OCI-LY3 (cell line): ENCODE measurements around the gene MAGED2.

ENCODE experiments used
- H2AFZ ChIP-seq: fragments of 200-600, 300-600 bp; shearing (Covaris generic); 2 replicates; pipeline ENCODE4 v1.6.0; 2014; ENCODE audit warnings: antibody characterized with exemption, low read depth, low read length
- H3K27ac ChIP-seq: fragments of 200-600, 300-600 bp; sonication (generic); 2 replicates; pipeline ENCODE4 v1.5.1; 2014; ENCODE audit warnings: mild to moderate bottlenecking, low read length, moderate library complexity, mixed read lengths
- H3K27me3 ChIP-seq: fragments of 200-600, 300-600 bp; sonication (generic); 2 replicates; pipeline ENCODE4 v1.6.1; 2014; ENCODE audit warnings: low read depth, low read length, mixed read lengths
- H3K36me3 ChIP-seq: fragments of 200-600, 300-600 bp; sonication (generic); replicated peaks from 2 replicates; pipeline ENCODE3; 2014; ENCODE audit warnings: low read depth, low read length, mixed read lengths
- H3K4me1 ChIP-seq: fragments of 300-600, 200-600 bp; sonication (generic); 2 replicates; pipeline ENCODE4 v1.6.1; 2014; ENCODE audit warnings: low read length, mixed read lengths
- H3K4me2 ChIP-seq: fragments of 200-600, 300-600 bp; sonication (generic); 2 replicates; pipeline ENCODE4 v1.6.1; 2014; ENCODE audit warnings: low read length, mixed read lengths
- H3K4me3 ChIP-seq: fragments of 300-600, 200-600 bp; sonication (generic); 2 replicates; pipeline ENCODE4 v1.5.1; 2014; ENCODE audit warnings: antibody characterized with exemption, mild to moderate bottlenecking, low read length, moderate library complexity
- H3K79me2 ChIP-seq: fragments of 300-600, 200-600 bp; shearing (Covaris generic); 2 replicates; pipeline ENCODE4 v1.6.1; 2014; ENCODE audit warnings: mild to moderate bottlenecking, low read length, mixed read lengths
- H3K9ac ChIP-seq: fragments of 300-600, 200-600 bp; shearing (Covaris generic); 2 replicates; pipeline ENCODE4 v1.6.0; 2014; ENCODE audit warnings: mild to moderate bottlenecking, low read length, moderate library complexity
- H3K9me3 ChIP-seq: fragments of 200-600, 300-600 bp; shearing (Covaris generic); 2 replicates; pipeline ENCODE4 v1.6.1; 2014; ENCODE audit warnings: low read length, mixed read lengths; ENCODE audit not compliant: insufficient read depth
- H4K20me1 ChIP-seq: fragments of 200-600, 300-600 bp; sonication (generic); 2 replicates; pipeline ENCODE4 v1.6.1; 2016; ENCODE audit warnings: low read length, mixed read lengths; ENCODE audit not compliant: insufficient read depth
- EZH2phosphoT487 ChIP-seq: fragments of 200-600 bp; shearing (Covaris generic); IDR thresholded peaks from 2 replicates; pipeline ENCODE4 v1.6.1; 2018; ENCODE audit warnings: antibody characterized with exemption, mixed run types, low read depth
- TF ChIP-seq, protein P1 (sequence below): fragments of 200-600, 300-600 bp; sonication (generic); IDR thresholded peaks from 2 replicates; pipeline ENCODE4 v1.5.1; 2014; ENCODE audit warnings: antibody characterized with exemption, low read length, low read depth

The MAGED2 gene

DNA sequence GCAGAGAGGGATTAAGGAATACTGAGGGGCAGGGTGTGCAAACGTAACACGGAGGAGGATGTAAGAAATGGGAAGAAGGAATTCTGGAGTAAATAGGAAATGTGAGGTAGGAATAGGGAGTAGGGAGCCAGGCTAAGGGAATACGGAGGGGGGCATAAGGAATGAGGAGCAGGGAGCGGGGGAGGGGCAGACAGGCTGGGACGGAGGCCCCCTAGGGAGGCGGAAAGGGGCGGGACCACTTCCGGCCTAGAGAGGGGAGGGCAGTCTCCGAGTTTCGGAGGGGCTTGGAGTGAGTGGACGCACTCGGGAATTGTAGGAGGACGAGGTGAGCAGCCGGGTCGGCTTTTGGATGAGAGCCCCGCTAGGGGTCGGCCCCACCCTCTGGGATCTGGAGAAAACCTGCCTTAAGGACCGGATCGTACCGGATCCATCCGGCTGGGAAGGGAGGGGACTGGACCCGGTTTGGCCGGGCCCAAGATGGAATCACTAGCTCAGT, 612 bp downstream of the MAGED2 start:
- H3K4me1 ChIP-seq = peaks cover 5% of the 10 kb centered on the region
- H2AFZ ChIP-seq = peak overlapping the region; percentile 98
- peak overlapping the region; percentile 73 for H3K27ac ChIP-seq
- TF ChIP-seq EZH2phosphoT487 = no peak
- TF ChIP-seq, protein P1, sequence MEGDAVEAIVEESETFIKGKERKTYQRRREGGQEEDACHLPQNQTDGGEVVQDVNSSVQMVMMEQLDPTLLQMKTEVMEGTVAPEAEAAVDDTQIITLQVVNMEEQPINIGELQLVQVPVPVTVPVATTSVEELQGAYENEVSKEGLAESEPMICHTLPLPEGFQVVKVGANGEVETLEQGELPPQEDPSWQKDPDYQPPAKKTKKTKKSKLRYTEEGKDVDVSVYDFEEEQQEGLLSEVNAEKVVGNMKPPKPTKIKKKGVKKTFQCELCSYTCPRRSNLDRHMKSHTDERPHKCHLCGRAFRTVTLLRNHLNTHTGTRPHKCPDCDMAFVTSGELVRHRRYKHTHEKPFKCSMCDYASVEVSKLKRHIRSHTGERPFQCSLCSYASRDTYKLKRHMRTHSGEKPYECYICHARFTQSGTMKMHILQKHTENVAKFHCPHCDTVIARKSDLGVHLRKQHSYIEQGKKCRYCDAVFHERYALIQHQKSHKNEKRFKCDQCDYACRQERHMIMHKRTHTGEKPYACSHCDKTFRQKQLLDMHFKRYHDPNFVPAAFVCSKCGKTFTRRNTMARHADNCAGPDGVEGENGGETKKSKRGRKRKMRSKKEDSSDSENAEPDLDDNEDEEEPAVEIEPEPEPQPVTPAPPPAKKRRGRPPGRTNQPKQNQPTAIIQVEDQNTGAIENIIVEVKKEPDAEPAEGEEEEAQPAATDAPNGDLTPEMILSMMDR = no peak
- peaks cover 13% of the 10 kb centered on the region for H3K27me3 ChIP-seq
- no peaks in the 10 kb centered on the region for H3K9me3 ChIP-seq
- peak overlapping the region; percentile 97 for H3K9ac ChIP-seq
- H3K4me3 ChIP-seq = peak overlapping the region; percentile 100
- H4K20me1 ChIP-seq = no peaks in the 10 kb centered on the region
- H3K36me3 ChIP-seq = no peaks in the 10 kb centered on the region
- peaks cover 14% of the 10 kb centered on the region; the same call in 1 of the 2 replicates for H3K79me2 ChIP-seq
- H3K4me2 ChIP-seq = peak overlapping the region; percentile 84

DNA sequence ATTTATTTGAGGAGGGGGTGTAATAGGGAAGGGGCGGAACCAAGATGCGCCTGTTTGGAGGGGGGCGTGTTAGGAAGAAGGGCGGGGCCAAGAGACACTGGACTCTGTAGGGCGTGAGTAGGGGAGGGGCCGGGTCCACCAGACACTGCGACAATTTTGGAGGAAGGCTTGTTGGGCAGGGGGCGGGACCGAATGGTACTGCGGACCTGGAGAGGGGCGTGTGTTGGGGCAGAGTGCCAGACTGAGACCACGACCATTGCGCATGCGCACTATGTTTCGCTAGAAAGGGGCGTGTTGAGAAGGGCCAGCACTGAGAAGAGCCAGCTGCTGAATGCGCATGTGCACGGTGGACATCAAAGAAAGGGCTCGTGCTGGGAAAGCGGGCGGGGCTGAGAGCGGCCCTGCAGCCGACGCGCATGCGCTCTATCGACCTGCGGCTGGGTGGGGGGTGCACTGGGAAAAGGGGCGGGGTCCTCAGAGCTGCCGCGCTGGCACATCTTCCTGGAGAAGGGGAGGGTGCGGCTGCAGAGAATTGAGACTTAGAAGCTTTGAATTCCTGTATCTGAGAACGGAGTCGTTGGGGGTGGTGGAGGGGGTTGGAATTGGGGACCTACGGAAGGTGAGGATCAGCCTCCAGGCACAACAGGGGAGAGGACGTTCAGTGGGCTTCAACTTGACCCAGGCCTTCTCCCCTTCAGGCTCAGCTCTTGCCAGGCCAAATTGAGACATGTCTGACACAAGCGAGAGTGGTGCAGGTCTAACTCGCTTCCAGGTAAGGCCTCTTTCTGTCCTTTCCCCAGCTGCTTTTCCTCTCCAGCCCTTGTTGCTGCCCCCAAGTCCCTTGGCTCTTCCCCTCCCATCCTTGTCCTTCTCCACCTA, 1.3 kb downstream of the MAGED2 start:
- no peaks in the 10 kb centered on the region for H3K9me3 ChIP-seq

DNA sequence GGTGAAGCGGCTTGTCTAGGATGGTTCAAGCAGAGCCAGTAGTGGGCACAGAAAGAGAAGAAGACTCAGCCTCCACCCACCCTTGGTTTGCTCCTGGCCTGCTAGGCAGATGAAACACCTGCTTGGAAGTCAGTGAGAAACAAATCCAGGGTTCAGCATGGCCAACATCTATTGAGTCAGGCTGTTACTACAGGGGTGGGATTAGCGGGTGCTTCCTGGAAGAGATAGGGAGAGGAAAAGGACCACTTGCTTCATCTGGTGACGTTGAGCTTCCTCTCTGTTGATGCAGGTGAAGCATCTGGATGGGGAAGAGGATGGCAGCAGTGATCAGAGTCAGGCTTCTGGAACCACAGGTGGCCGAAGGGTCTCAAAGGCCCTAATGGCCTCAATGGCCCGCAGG, 3.0 kb downstream of the MAGED2 start:
- Histone ChIP-seq H3K4me3 (no peak overlapping the region), H3K27me3 (peaks cover 11% of the 10 kb centered on the region), H3K9me3 (no peaks in the 10 kb centered on the region), H3K79me2 (peaks cover 14% of the 10 kb centered on the region; the same call in 1 of the 2 replicates), H3K4me2 (peak overlapping the region; percentile 88; the same call in 1 of the 2 replicates), H4K20me1 (no peaks in the 10 kb centered on the region), H3K9ac (no peak overlapping the region), H2AFZ (no peak overlapping the region), H3K36me3 (peaks cover 12% of the 10 kb centered on the region), H3K4me1 (peaks cover 5% of the 10 kb centered on the region), H3K27ac (no peak overlapping the region)
- no peak for TF ChIP-seq EZH2phosphoT487
- TF ChIP-seq, protein P1 = no peak

More for the DNA sequence above, 1.3 kb downstream of the MAGED2 start:
- H3K27ac ChIP-seq = peak overlapping the region; percentile 73
- peaks cover 5% of the 10 kb centered on the region for H3K4me1 ChIP-seq
- H3K27me3 ChIP-seq = peaks cover 13% of the 10 kb centered on the region
- peaks cover 14% of the 10 kb centered on the region; the same call in 1 of the 2 replicates for H3K79me2 ChIP-seq
- H3K36me3 ChIP-seq = peaks cover 5% of the 10 kb centered on the region
- peak overlapping the region; percentile 100 for H3K4me3 ChIP-seq
- peak overlapping the region; percentile 98 for H2AFZ ChIP-seq
- TF ChIP-seq, protein P1 = no peak
- no peak for TF ChIP-seq EZH2phosphoT487
- peak overlapping the region; percentile 88 for H3K4me2 ChIP-seq
- peak overlapping the region; percentile 97 for H3K9ac ChIP-seq
- no peaks in the 10 kb centered on the region for H4K20me1 ChIP-seq

DNA sequence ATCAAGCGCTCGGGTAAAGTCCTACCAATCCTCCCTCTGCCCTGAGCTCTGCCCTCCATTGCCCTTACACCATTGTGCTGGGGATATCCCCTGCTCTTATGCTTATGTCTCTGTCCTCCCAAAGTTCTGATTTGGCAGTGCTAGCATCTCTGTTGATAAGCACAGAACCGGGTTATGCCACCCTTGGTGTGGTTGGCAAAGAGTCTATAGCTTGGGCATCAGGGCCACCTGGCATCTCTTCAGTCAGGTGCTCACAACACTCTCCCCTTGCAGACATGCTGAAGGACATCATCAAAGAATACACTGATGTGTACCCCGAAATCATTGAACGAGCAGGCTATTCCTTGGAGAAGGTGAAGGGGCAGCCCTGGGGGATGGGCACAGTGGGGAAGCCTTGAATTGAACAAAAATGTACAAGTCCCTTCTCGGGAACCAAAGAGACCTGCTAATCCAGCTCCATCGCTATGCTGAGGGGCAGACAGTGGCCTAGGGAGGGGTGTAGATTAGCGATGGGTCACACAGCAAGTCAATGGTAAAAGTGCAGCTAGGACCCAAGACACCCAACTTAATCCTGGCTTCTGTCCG, 3.8 kb downstream of the MAGED2 start:
- Histone ChIP-seq H3K9ac (no peak overlapping the region), H3K27me3 (peaks cover 3% of the 10 kb centered on the region; the same call in 1 of the 2 replicates), H3K4me1 (peaks cover 5% of the 10 kb centered on the region), H3K4me2 (no peak overlapping the region), H3K36me3 (peaks cover 12% of the 10 kb centered on the region), H4K20me1 (no peaks in the 10 kb centered on the region), H3K9me3 (no peaks in the 10 kb centered on the region), H2AFZ (no peak overlapping the region), H3K79me2 (peaks cover 14% of the 10 kb centered on the region; the same call in 1 of the 2 replicates), H3K4me3 (no peak overlapping the region), H3K27ac (no peak overlapping the region)
- TF ChIP-seq, protein P1 = no peak
- TF ChIP-seq EZH2phosphoT487 = no peak
